Tibial artery (tissue), 4 donors: ENCODE results near the gene CCNY.

Source experiments
- DNase-seq, 2 donors: peaks; one replicate each; pipeline ENCODE4 v3.0.0-alpha.2; 2019
- H3K27ac ChIP-seq, 2 donors: fragments of 200-600 bp; sonication (generic) in 1 of 2; 1 replicate in 1 of 2; 2 replicates in 1 of 2; pipeline ENCODE4 v1.5.1; 2018 to 2019; ENCODE audit warnings: mild to moderate bottlenecking in 1 of 2
- H3K27me3 ChIP-seq, 2 donors: fragments of 200-600 bp; sonication (generic) in 1 of 2; one replicate each; pipeline versions ENCODE4 v1.5.1 to v1.6.0; 2016 to 2019
- H3K36me3 ChIP-seq, 3 donors: fragments of 200-600 bp; sonication (generic) in 2 of 3; one replicate each; pipeline ENCODE4 v1.5.1; 2016 to 2019; ENCODE audit warnings: mild to moderate bottlenecking in 2 of 3
- H3K4me1 ChIP-seq, 4 donors: fragments of 200-600 bp; sonication (generic) in 2 of 4; 1 replicate in 3 of 4; 2 replicates in 1 of 4; pipeline ENCODE4 v1.5.1; 2016 to 2019
- H3K4me3 ChIP-seq, 2 donors: fragments of 200-600 bp; sonication (generic) in 1 of 2; 1 replicate in 1 of 2; 2 replicates in 1 of 2; pipeline ENCODE4 v1.5.1; 2018 to 2019; ENCODE audit warnings: mild to moderate bottlenecking in 2 of 2
- H3K9me3 ChIP-seq, 3 donors: fragments of 200-600 bp; sonication (generic) in 1 of 3; one replicate each; pipeline ENCODE4 v1.5.1; 2016 to 2019
- CTCF ChIP-seq, 2 experiments: fragments of 200-600 bp in 1 of 2; fragments of 450-650 bp in 1 of 2; IDR thresholded peaks; one replicate each; pipeline ENCODE4 v1.5.1; 2017 to 2019; ENCODE audit warnings: antibody characterized with exemption in 2 of 2, mild to moderate bottlenecking in 1 of 2, moderate library complexity in 1 of 2
- intact Hi-C: fragments of 100-400 bp; cut with DNase I; formaldehyde crosslinking; loops from one replicate; pipeline ENCODE4 v1.15.0; 2023; ENCODE audit warnings: low total_unique reads

CCNY gene

GRCh38 chr10:35612385-35613106 is 276.2 kb downstream of the CCNY start:
- Histone ChIP-seq H3K9me3 (no peaks in the 10 kb centered on the region), H3K36me3 (no peaks in the 10 kb centered on the region), H3K4me3 (no peak overlapping the region), H3K27ac (no peak overlapping the region), H3K4me1 (peaks cover 0 to 11% (median 9%) of the 10 kb centered on the region in 4 donors), H3K27me3 (peaks cover 0 to 35% of the 10 kb centered on the region in 2 donors)
- no peak for DNase-seq
- TF ChIP-seq CTCF (IDR thresholded peaks at IDR 0.05) = no peak
- intact Hi-C loops = no loop called here

DNA sequence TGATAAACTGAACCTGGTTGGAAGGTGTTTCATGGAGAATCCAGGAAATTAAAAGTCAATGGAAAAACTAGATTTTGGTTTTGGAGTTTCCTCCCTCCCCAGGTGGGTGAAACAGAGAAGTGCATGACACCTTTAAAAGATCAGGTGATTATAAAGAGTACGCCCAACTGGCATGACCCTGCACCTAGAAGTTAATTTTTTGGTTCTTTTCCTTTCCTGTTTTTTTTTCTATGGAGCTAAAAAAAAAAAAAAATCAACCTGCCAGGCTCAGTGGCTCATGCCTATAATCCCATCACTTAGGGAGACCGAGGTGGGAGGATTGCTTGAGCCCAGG is 276.8 kb downstream of the CCNY start:
- Histone ChIP-seq H3K27me3 (peaks cover 0 to 30% of the 10 kb centered on the region in 2 donors), H3K27ac (no peak overlapping the region), H3K4me1 (peaks cover 0 to 5% (median 4%) of the 10 kb centered on the region in 4 donors), H3K9me3 (no peaks in the 10 kb centered on the region), H3K4me3 (no peak overlapping the region), H3K36me3 (no peaks in the 10 kb centered on the region)
- intact Hi-C loops = no loop called here
- no peak for DNase-seq
- TF ChIP-seq CTCF (IDR thresholded peaks at IDR 0.05) = no peak

DNA sequence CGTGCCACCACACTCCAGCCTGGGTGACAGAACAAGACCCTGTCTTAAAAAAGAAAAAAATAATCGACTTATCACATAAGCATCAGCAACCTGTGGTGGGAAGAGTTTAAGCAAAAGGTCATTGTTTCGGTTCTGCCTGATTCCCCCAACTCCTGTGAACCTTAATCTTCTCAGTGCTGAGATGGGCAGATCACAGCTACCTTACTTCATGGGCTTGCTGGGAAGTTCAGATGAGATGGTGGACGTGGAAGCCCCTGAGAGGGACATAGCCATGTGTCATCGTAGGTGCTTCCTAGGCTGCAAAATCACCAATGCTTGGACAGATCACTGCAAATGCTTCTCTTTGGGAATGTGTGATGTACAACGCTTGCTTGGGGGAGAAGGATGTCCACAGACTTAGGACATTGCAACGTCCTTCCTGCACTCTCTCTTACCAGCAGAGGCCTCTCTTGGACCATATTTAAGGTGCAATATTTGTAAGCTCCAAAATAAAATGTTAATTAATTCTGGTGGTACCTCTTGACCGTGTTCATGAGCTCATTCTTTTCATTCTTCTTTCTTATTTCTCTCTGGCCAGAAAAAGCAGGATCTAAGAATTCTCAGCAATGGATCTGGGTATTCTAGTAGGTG is 277.4 kb downstream of the CCNY start:
- H3K4me3 ChIP-seq = no peak overlapping the region
- H3K27ac ChIP-seq = no peak overlapping the region
- intact Hi-C loops = no loop called here
- peaks cover 0 to 24% of the 10 kb centered on the region in 2 donors for H3K27me3 ChIP-seq
- H3K36me3 ChIP-seq = no peaks in the 10 kb centered on the region
- no peaks in the 10 kb centered on the region for H3K4me1 ChIP-seq
- H3K9me3 ChIP-seq = no peaks in the 10 kb centered on the region
- peak in 1 of 2 experiments; percentile 14 for TF ChIP-seq CTCF (IDR thresholded peaks at IDR 0.05)
- DNase-seq = no peak

DNA sequence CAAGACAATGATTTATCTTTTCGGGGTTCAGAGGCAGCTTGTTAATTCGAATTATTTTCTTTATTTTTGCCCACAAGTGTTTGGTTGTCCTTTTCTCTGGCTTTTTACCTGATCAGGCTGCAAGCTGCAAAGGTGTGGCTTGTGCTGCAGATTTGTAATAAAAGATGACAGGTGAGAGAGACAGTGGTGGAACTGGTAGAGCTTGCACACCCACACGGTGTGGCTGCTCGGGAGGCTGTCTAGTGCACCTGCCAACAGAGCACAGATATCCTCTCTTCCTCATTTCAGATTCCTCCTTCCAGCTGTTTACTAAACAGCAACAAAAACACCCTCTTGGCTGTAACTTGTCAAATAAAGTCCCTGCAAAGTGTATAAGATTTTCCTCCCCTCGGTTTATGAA is 278.0 kb downstream of the CCNY start:
- Histone ChIP-seq H3K4me3 (no peak overlapping the region), H3K27me3 (peaks cover 0 to 22% of the 10 kb centered on the region in 2 donors), H3K9me3 (no peaks in the 10 kb centered on the region), H3K36me3 (no peaks in the 10 kb centered on the region), H3K27ac (no peak overlapping the region), H3K4me1 (no peaks in the 10 kb centered on the region)
- intact Hi-C loops = no loop called here
- no peak for TF ChIP-seq CTCF (IDR thresholded peaks at IDR 0.05)
- no peak for DNase-seq
